ENCODE data around the gene ACOT7.

- TF ChIP-seq CTCF (IDR thresholded peaks at IDR 0.05) = no peak
- TF ChIP-seq POLR2A (IDR thresholded peaks at IDR 0.05) = no peak
- no peak for TF ChIP-seq POLR2AphosphoS5 (IDR thresholded peaks at IDR 0.05)
These were observed 76.3 kb downstream of the ACOT7 start for GRCh38 chr1:6317098-6317760.
